Sigmoid colon (tissue), 7 donors: ENCODE results near the gene IGSF9. TPM values are rescaled to one million over a fixed set of nuclear protein-coding genes. Genes with fewer than 3 reads are reported as not detected.

Experiments
- DNase-seq: peaks from one replicate; pipeline ENCODE4 v3.0.0-alpha.2; 2019
- H3K27ac ChIP-seq, 4 donors: fragments of 200-600 bp; sonication (generic); one replicate each; pipeline ENCODE4 v1.5.1; 2016 to 2019; ENCODE audit warnings: mild to moderate bottlenecking in 1 of 4
- H3K27me3 ChIP-seq, 3 donors: fragments of 200-600 bp; sonication (generic); one replicate each; pipeline ENCODE4 v1.5.1; 2019; ENCODE audit warnings: mild to moderate bottlenecking in 1 of 3
- H3K36me3 ChIP-seq, 4 donors: fragments of 200-600 bp; sonication (generic); one replicate each; pipeline ENCODE4 v1.5.1; 2016 to 2019
- H3K4me1 ChIP-seq, 4 donors: fragments of 200-600 bp; sonication (generic); one replicate each; pipeline ENCODE4 v1.5.1; 2017 to 2019
- H3K4me3 ChIP-seq, 4 donors: fragments of 200-600 bp; sonication (generic); one replicate each; pipeline ENCODE4 v1.5.1; 2017 to 2019; ENCODE audit warnings: mild to moderate bottlenecking in 2 of 4, moderate library complexity in 1 of 4
- H3K9me3 ChIP-seq, 4 donors: fragments of 200-600 bp in 3 of 4; sonication (generic) in 3 of 4; one replicate each; pipeline versions ENCODE4 v1.5.1 to v1.6.1; 2013 to 2019
- EP300 ChIP-seq, 4 donors: sonication (generic); formaldehyde crosslinking; IDR thresholded peaks; one replicate each; pipeline ENCODE4 v1.6.1; 2017; ENCODE audit warnings: antibody characterized with exemption in 4 of 4
- POLR2A ChIP-seq, 2 donors: fragments of 450-650 bp; IDR thresholded peaks; one replicate each; pipeline ENCODE4 v1.6.1; 2016; ENCODE audit warnings: antibody characterized with exemption in 2 of 2, mild to moderate bottlenecking in 2 of 2, moderate library complexity in 2 of 2
- POLR2AphosphoS5 ChIP-seq, 4 donors: sonication (generic); formaldehyde crosslinking; IDR thresholded peaks; one replicate each; pipeline ENCODE4 v1.6.1; 2017; ENCODE audit warnings: antibody characterized with exemption in 4 of 4
- WGBS, 2 donors: extraction: QIAGEN DNeasy Blood & Tissue Kit; methylation state at CpG; one replicate each; pipeline ENCODE4 v1.1.7; 2013; 5-methylcytosine and 5-hydroxymethylcytosine counted together
- intact Hi-C: fragments of 100-400 bp; cut with DNase I; formaldehyde crosslinking; loops from one replicate; pipeline ENCODE4 v1.15.1; 2023
- polyA plus RNA-seq, 3 donors: library from polyadenylated mRNA; stranded (reverse); fragments of 200-250 nt; gene quantifications; one replicate each; pipeline ENCODE4 v1.2.3, GENCODE V29; 2013
- total RNA-seq, 4 donors: library from RNA; depleted of rRNA; stranded (reverse); fragments of >200 nt; gene quantifications; one replicate each; pipeline ENCODE4 v1.1.0, GENCODE V29; 2016
- TF ChIP-seq, protein P1 (sequence below), 4 experiments: fragments of 450-650 bp in 3 of 4; fragments of 200-600 bp in 1 of 4; IDR thresholded peaks; one replicate each; pipeline ENCODE4 v1.5.1; 2016 to 2019; ENCODE audit warnings: antibody characterized with exemption in 4 of 4, mild to moderate bottlenecking in 3 of 4, moderate library complexity in 2 of 4
- donor health status: healthy with polysubstance abuse.
- donor health status: Bipolar disorder and iron deficiency.
- donor health status: healthy.

The IGSF9 gene
- total and polyA plus RNA-seq, 7 donors = under 0.01 to 16.3 (median 9.2) TPM; not detected in 3

DNA sequence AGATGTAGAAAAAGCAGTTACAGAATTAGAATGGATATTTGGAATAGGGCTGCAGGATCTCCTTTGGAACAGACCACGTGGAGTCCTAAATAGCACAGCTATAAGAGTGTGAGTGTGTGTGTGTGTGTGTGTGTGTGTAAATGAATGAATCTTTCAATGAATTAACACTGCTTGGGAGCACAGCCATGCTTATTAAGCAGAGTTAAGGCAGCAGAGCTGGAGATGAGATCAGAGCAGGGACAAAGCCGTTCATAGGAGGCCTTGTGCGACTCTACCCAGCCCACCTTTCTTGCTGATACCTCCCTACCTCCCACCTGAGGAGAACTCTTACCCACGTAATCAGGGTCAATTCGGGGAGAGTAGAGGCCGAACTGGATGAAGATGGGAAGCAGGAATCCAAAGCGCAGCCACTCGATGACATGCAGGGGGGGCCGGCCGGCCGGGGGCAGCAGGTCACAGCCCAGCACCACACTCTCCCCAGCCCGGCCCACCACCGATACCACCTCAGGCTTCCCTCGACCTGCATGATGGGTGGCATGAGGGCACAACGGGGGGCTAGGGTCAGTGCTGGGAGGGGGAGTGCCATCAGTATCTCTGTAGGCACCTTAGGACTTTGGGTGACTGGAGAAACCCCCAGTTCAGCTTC is 2.7 kb downstream of the IGSF9 start:
- TF ChIP-seq, protein P1, sequence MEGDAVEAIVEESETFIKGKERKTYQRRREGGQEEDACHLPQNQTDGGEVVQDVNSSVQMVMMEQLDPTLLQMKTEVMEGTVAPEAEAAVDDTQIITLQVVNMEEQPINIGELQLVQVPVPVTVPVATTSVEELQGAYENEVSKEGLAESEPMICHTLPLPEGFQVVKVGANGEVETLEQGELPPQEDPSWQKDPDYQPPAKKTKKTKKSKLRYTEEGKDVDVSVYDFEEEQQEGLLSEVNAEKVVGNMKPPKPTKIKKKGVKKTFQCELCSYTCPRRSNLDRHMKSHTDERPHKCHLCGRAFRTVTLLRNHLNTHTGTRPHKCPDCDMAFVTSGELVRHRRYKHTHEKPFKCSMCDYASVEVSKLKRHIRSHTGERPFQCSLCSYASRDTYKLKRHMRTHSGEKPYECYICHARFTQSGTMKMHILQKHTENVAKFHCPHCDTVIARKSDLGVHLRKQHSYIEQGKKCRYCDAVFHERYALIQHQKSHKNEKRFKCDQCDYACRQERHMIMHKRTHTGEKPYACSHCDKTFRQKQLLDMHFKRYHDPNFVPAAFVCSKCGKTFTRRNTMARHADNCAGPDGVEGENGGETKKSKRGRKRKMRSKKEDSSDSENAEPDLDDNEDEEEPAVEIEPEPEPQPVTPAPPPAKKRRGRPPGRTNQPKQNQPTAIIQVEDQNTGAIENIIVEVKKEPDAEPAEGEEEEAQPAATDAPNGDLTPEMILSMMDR (IDR thresholded peaks at IDR 0.05) = no peak
- TF ChIP-seq EP300 (IDR thresholded peaks at IDR 0.05) = no peak
- TF ChIP-seq POLR2AphosphoS5 (IDR thresholded peaks at IDR 0.05) = no peak
- no peak for TF ChIP-seq POLR2A (IDR thresholded peaks at IDR 0.05)
- Histone ChIP-seq H3K36me3 (no peaks in the 10 kb centered on the region), H3K9me3 (no peaks in the 10 kb centered on the region), H3K4me3 (no peak overlapping the region), H3K27ac (no peak overlapping the region), H3K27me3 (no peaks in the 10 kb centered on the region), H3K4me1 (peaks cover 0 to 15% (median 15%) of the 10 kb centered on the region in 4 donors)
- whole genome bisulfite sequencing, 2 donors = 92 to 93% methylated on average over 15 of the region's 15 CpGs
- intact Hi-C loops = no loop called here
- peak; percentile 61 for DNase-seq

DNA sequence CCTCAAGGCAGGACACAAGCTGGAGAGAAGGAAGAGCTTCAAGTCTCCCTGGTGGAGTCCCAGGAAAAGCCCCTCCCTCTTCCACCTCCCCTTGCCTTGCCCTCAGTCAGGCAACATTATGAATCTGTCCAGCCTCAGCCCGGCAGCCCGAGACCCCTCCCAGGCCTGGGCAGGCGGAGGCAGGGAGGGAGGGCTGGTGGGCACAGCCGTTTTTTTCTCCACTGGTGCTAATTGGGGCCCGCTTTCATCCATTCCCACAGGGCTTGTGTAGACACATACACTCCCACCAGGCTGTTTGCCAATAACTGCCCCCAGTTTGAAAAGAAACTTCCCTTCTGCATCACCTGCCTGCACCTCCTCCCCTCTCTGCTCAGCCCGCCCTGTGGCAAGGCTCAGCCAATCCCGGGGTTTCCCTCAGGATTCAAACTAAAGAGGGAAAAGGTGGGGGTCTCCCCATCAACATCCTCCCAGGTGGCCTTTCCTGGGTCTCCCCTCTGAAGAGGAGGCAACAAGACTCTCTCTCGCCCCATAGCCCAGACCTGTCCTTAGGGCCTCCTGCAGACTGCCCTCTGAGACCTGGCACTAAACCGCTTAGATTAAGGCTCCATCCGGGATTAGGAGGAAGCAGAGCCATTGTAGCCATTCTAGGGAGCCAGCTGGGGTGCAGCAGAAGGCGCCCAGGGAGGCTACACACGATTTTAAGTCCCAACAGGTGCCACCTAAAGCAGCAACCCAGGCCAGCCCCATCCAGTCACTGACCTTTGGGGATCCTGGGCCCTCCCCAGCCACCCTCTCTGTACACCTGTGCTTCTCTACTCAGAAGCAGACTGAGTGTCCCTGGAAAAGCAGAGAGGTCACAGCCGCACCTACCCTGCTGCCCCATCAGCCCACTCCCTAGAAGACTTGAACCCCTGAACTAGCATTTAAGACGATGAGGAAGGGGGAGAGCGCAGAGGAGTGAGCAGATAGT is 3.5 kb downstream of the IGSF9 start:
- no peaks in the 10 kb centered on the region for H3K36me3 ChIP-seq
- TF ChIP-seq, protein P1 (IDR thresholded peaks at IDR 0.05) = no peak
- TF ChIP-seq EP300 (IDR thresholded peaks at IDR 0.05) = no peak
- no peak for TF ChIP-seq POLR2A (IDR thresholded peaks at IDR 0.05)
- no peak for TF ChIP-seq POLR2AphosphoS5 (IDR thresholded peaks at IDR 0.05)
- peaks cover 0 to 18% (median 16%) of the 10 kb centered on the region in 4 donors for H3K4me1 ChIP-seq
- peak; percentile 33 for DNase-seq
- H3K27ac ChIP-seq = no peak overlapping the region
- no peaks in the 10 kb centered on the region for H3K9me3 ChIP-seq
- intact Hi-C loops = no loop called here
- 79 to 80% methylated on average over 15 of the region's 15 CpGs for WGBS, 2 donors
- no peaks in the 10 kb centered on the region for H3K27me3 ChIP-seq
- no peak overlapping the region for H3K4me3 ChIP-seq

DNA sequence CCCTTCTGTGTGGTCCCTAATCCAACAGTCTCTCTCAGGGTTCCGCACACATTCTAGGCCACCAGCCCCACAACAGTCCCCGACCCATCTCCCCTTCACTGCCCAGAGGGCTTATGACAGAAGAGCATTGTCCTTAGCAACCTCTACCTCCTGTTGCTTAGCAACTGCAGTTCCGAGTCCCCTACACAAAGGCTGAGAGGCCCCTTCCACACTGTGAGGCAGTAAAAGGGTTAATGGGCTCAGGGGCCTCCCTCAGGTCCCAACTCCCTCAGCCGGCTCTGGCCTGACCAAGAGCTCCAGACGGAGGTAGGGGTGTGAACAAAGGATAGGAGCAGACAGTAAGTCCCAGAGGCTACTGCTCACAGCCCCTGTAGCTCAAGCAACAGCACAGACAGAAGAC is 4.3 kb downstream of the IGSF9 start:
- Histone ChIP-seq H3K4me1 (peaks cover 0 to 24% (median 20%) of the 10 kb centered on the region in 4 donors), H3K27me3 (no peaks in the 10 kb centered on the region), H3K36me3 (no peaks in the 10 kb centered on the region), H3K27ac (no peak overlapping the region), H3K9me3 (no peaks in the 10 kb centered on the region), H3K4me3 (no peak overlapping the region)
- intact Hi-C loops = no loop called here
- TF ChIP-seq EP300 (IDR thresholded peaks at IDR 0.05) (no peak), POLR2A (IDR thresholded peaks at IDR 0.05) (no peak)
- no peak for DNase-seq
- WGBS, 2 donors = 82 to 88% methylated on average over 5 of the region's 5 CpGs

- no peak overlapping the region for H3K27ac ChIP-seq
- 90 to 95% methylated on average over 11 of the region's 11 CpGs for WGBS, 2 donors
- no peak for DNase-seq
- H3K4me3 ChIP-seq = no peak overlapping the region
- no peaks in the 10 kb centered on the region for H3K9me3 ChIP-seq
- TF ChIP-seq POLR2AphosphoS5 (IDR thresholded peaks at IDR 0.05) = no peak
- TF ChIP-seq EP300 (IDR thresholded peaks at IDR 0.05) = no peak
- no peak for TF ChIP-seq POLR2A (IDR thresholded peaks at IDR 0.05)
- TF ChIP-seq, protein P1 (IDR thresholded peaks at IDR 0.05) = no peak
- H3K36me3 ChIP-seq = no peaks in the 10 kb centered on the region
- H3K4me1 ChIP-seq = peaks cover 0 to 16% (median 11%) of the 10 kb centered on the region in 4 donors
- intact Hi-C loops = no loop called here
- H3K27me3 ChIP-seq = no peaks in the 10 kb centered on the region
Measured at GRCh38 chr1:159940006-159940620, 5.3 kb downstream of the IGSF9 start.

DNA sequence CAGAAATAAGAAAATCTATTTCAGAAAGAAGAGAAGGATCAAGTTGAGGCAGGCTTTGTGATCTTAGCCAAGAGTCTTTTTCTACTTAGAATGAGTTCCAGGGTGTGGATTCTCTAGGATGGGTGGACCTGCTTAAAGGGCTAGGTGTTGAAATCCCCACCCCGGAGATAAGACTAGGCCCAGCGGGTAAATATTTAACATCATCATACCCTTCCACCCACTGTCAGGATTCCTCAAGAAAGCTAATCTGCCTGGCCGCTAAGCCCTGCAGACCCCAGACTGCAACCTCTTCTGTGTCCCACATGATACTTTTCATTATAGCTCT is 5.8 kb downstream of the IGSF9 start:
- TF ChIP-seq, protein P1 (IDR thresholded peaks at IDR 0.05) = no peak
- TF ChIP-seq EP300 (IDR thresholded peaks at IDR 0.05) (no peak), POLR2A (IDR thresholded peaks at IDR 0.05) (no peak), POLR2AphosphoS5 (IDR thresholded peaks at IDR 0.05) (no peak)
- no peaks in the 10 kb centered on the region for H3K9me3 ChIP-seq
- intact Hi-C loops = no loop called here
- WGBS, 2 donors = 19 to 74% methylated on average over 3 of the region's 3 CpGs
- H3K27ac ChIP-seq = no peak overlapping the region
- H3K36me3 ChIP-seq = no peaks in the 10 kb centered on the region
- H3K4me1 ChIP-seq = peaks cover 0 to 11% (median 7%) of the 10 kb centered on the region in 4 donors
- no peaks in the 10 kb centered on the region for H3K27me3 ChIP-seq
- DNase-seq = no peak
- no peak overlapping the region for H3K4me3 ChIP-seq
